ENCODE results near the gene IL18.

- TF ChIP-seq POLR2A (IDR thresholded peaks at IDR 0.05) (no peak), CTCF (IDR thresholded peaks at IDR 0.05) (no peak)
These were observed 15.0 kb upstream of the IL18 start for GRCh38 chr11:112178936-112179335.
